DMS153 (cell line): Measurements from ENCODE around the gene OTOP2.

ENCODE experiments used
- DNase-seq: peaks from one replicate; lab custom pipeline; 2025; lab: John Stamatoyannopoulos, UW

The OTOP2 gene

GRCh38 chr17:74923538-74924249 lies 379 bp upstream of the OTOP2 start:
- DNase-seq = no peak

DNA sequence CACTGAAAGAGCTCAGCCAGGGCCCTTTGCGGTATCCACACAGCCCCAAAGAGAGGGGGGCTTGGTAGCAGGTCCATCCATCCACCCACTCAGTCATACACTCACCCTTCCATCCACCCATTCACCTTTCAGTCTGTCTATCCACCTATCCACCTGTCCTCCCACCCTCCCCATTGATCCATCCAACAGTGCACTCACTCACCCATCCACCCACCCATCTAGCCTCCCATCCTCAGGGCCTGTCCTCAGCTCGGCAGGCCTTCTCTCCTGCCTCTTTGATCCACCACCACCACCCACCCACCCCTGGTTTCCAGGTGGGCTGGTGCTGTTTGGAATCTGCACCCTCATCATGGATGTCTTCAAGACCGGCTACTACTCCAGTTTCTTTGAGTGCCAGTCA lies 1.2 kb downstream of the OTOP2 start:
- no peak for DNase-seq

DNA sequence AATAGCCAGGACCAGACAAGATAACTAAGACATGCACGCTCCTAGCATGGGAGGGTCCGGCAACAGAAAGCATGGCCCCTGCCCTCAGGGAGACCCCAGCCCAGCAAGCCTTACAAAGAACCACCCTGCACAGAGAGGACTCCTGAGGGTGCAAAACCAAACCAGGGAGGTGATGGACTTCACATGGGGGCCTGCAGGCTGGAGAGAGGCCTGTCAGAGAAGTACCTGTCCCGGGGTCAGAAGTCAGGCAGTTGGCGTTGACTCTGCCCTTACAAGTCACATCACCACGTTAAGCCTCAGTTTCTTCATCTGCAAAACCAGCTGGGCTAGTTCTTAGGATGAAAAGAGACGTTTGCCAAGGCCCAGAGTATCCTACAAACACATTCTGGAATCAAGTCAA lies 4.7 kb downstream of the OTOP2 start:
- no peak for DNase-seq

DNA sequence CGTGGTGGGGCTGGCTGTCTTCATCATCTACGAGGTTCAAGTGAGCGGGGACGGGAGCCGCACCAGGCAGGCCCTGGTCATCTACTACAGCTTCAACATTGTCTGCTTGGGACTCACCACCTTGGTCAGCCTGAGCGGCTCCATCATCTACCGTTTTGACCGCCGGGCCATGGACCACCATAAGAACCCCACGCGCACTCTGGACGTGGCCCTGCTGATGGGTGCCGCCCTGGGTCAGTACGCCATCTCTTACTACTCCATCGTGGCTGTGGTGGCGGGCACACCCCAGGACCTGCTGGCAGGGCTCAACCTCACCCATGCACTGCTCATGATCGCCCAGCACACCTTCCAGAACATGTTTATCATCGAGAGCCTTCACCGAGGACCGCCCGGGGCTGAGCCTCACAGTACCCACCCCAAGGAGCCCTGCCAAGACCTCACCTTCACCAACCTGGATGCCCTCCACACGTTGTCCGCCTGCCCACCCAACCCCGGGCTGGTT lies 6.5 kb downstream of the OTOP2 start:
- no peak for DNase-seq

DNA sequence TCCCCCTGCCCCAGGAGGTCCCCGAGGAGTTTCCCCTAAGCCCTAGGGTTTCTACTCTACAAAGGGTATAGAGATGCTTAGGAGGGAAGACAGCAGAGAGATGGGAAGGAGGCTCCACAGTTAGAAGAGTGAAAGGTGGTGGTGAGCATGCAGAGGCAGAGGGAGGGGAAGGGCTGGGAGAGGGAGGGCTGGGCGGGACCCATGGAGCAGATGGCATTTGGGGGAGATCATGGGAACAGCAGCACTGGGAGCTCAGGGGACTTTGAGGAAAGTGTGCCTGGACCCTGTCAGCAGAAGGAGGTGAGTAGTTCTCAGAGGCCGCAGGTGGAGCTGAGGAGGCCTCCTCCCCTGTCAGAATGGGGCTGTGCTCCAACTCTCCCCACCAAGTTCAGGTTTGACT lies 11.0 kb downstream of the OTOP2 start:
- DNase-seq = no peak

GRCh38 chr17:74935585-74936469 lies 11.8 kb downstream of the OTOP2 start, which contains the start of gene OTOP3:
Gene OTOP3, plus strand, starts transcription at chr17:74935898. Its CDS starts 24 bp downstream, at chr17:74935922.
- no peak for DNase-seq

- no peak for DNase-seq
Measured at GRCh38 chr17:74936470-74936799, 12.4 kb downstream of the OTOP2 start.

GRCh38 chr17:74937064-74938051 lies 13.3 kb downstream of the OTOP2 start:
- no peak for DNase-seq

GRCh38 chr17:74938194-74938950 lies 14.3 kb downstream of the OTOP2 start:
- no peak for DNase-seq

GRCh38 chr17:74939534-74939933 lies 15.5 kb downstream of the OTOP2 start:
- no peak for DNase-seq

DNA sequence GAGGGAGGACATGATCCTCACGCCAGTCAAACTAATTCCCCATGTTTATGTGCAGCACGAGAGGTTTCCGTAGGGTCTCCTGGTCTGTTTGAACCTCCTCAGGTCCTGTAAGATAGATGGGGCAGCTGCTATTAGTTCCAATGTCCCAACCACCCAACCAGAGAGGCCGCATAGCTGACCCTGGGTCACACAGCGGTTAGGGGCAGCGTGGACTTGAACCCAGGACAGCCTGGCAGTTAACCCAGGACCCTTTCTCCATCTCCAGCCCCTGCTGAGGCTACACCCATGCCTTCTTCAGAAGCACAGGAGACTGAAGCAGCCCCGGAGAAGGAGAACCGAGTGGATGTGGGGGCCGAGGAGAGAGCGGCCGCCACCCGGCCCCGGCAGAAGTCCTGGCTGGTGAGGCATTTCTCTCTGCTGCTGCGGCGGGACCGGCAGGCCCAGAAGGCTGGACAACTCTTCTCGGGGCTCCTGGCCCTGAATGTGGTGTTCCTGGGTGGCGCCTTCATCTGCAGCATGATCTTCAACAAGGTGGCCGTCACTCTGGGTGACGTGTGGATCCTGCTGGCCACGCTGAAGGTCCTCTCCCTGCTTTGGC lies 17.2 kb downstream of the OTOP2 start:
- no peak for DNase-seq

- no peak for DNase-seq
Measured at GRCh38 chr17:74943808-74944522, 19.9 kb downstream of the OTOP2 start.

DNA sequence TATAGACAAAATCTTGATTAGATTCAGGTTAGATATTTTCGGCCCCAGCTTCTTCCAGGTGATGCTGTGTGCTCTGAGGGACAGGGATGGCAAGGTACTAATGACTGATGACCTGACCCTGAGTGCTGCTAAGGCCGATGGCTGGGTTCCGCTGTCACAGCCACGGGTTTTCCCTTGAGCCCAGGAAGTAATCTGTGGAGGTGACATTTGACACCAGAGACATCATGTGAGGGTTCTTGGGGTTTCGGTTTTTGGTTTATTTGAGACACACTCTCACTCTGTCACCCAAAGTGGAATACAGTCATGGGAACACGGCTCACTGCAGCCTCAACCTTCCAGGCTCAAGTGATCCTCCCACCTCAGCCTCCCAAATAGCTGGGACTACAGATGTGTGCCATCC lies 21.5 kb downstream of the OTOP2 start:
- DNase-seq = no peak

DNA sequence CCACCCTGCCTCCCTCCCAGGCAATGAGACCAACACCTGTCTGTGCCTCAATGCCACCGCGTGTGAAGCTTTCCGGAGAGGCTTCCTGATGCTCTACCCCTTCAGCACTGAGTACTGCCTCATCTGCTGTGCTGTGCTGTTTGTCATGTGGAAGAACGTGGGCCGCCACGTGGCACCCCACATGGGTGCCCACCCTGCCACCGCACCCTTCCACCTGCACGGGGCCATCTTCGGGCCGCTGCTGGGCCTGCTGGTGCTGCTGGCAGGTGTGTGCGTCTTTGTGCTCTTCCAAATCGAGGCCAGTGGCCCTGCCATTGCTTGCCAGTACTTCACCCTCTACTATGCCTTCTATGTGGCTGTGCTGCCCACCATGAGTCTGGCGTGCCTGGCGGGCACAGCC lies 22.6 kb downstream of the OTOP2 start:
- DNase-seq = no peak

DNA sequence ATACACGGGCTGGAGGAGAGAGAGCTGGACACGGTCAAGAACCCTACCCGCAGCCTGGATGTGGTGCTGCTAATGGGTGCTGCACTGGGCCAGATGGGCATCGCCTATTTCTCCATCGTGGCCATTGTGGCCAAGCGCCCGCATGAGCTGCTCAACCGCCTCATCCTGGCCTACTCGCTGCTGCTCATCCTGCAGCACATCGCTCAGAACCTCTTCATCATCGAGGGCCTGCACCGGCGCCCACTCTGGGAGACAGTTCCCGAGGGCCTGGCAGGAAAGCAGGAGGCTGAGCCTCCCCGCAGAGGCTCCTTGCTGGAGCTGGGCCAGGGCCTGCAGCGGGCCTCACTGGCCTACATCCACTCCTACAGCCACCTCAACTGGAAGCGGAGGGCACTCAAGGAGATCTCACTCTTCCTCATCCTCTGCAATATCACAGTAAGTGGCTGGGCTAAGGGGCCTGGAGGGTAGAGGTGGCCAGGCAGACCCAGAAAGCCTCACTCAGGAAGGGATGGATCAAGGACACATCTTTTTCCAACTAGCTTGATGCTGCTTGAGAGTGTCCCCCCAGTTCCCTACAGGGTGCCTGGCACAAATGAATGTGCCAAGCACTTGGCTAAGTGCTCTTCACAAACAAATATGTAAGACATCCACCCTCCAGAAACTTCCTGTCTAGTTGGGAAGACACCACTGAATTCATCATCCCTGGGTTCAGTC lies 23.1 kb downstream of the OTOP2 start:
- no peak for DNase-seq

GRCh38 chr17:74949455-74950115 lies 25.5 kb downstream of the OTOP2 start:
- peak; percentile 51 for DNase-seq

GRCh38 chr17:74950207-74950606 lies 26.1 kb downstream of the OTOP2 start:
- peak; percentile 42 for DNase-seq

DNA sequence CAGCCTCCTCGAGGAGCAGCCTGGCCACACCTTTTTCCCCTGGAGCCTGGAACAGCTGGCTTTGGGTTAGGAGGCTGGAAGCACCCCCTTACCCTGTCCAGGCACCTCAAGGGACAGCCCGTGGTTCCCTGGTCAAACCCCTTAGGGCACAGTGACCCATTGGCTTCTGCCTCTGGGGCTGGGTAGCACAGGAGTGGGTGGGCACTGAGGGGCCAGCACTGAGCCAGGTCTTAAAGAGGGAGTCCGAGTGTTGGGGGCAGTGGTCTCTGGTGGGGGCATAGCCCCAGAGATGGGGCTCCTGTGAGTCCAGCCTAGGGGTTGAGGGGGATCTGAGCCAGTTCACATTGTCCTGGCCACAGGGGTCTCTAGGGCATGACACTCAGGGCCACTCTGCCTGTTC lies 27.0 kb downstream of the OTOP2 start:
- DNase-seq = no peak
